ENCODE results near the gene DLL4.

The DLL4 gene

DNA sequence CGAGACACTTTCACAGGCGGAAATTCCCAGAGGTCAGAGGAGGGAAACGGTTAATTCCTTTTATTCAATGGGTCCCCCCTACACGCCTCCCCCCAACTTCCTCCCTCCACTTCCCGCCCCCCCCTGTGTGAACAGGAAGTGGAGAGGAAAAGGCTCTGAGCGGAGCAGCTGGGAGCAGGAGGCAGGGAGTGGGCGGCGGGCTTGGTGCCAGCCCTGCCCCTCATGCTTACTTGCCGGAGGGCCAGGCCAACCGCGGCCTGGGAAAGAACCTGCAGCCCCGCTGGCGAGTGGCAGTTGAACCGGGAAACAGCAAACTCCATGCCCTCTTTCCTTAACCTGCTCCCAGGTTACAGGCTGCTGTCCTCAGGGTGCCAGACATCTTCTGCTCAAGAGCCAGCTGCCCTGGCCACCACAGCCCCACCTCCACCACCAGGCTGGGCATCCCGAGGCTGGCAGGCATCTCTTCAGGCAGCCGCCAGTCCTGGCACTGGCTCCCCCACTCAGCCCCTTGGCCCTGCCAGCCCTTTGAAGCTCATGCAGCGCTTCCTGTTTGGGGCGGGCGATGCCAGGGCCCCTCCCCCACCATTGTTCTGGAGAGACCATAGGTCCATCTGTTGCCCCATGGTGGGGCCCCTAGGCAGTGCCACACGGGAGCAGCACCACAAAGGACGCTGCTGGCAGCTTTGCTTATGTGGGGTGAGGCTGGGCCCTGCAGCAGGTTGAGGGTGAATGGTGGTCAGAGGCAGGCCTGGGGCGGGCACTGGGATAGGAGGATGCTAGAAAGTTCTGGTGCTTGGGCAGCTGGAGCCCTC lies 21.9 kb upstream of the DLL4 start:
- TF ChIP-seq FOXP2 (optimal IDR thresholded peaks at IDR 0.05; ENCODE audit: borderline replicate concordance, extremely low read depth, extremely low read length, insufficient read depth) (no peak), SIN3A (IDR thresholded peaks at IDR 0.05; ENCODE audit: borderline replicate concordance, insufficient read depth, low read length) (peak; percentile 86; the same call in 1 of the 2 replicates), POLR2AphosphoS5 (IDR thresholded peaks at IDR 0.05; ENCODE audit: low read depth, low read length) (no peak), TAF1 (IDR thresholded peaks at IDR 0.05; ENCODE audit: borderline replicate concordance, insufficient read depth, low read length) (no peak)
- TF ChIP-seq, protein P1, sequence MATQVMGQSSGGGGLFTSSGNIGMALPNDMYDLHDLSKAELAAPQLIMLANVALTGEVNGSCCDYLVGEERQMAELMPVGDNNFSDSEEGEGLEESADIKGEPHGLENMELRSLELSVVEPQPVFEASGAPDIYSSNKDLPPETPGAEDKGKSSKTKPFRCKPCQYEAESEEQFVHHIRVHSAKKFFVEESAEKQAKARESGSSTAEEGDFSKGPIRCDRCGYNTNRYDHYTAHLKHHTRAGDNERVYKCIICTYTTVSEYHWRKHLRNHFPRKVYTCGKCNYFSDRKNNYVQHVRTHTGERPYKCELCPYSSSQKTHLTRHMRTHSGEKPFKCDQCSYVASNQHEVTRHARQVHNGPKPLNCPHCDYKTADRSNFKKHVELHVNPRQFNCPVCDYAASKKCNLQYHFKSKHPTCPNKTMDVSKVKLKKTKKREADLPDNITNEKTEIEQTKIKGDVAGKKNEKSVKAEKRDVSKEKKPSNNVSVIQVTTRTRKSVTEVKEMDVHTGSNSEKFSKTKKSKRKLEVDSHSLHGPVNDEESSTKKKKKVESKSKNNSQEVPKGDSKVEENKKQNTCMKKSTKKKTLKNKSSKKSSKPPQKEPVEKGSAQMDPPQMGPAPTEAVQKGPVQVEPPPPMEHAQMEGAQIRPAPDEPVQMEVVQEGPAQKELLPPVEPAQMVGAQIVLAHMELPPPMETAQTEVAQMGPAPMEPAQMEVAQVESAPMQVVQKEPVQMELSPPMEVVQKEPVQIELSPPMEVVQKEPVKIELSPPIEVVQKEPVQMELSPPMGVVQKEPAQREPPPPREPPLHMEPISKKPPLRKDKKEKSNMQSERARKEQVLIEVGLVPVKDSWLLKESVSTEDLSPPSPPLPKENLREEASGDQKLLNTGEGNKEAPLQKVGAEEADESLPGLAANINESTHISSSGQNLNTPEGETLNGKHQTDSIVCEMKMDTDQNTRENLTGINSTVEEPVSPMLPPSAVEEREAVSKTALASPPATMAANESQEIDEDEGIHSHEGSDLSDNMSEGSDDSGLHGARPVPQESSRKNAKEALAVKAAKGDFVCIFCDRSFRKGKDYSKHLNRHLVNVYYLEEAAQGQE (IDR thresholded peaks at IDR 0.05; ENCODE audit: insufficient read depth in 1 of 2, low read depth in 2 of 2, low read length in 2 of 2) = peak in 1 of 2 experiments; percentile 12; a peak in 1 of 4 replicates

DNA sequence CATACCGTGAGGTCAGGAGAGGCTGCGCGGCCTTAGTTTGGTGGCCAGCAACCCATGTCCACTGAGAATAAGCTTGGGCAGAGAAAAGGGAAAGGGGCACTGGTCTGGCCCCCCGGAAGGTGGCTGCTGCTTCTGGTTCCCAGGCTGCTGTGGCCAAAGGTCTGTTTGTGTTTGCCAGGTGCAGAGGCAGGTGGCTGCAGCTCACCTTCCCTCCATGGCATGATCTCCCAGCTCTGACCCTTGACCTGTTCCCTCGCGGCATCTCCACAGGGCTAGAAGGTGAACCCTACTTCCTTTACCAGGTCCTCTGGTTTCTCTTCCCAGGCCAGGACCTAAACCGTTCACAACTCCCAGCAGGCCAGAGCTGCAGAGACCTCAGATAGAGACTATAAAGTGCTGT lies 21.0 kb upstream of the DLL4 start:
- TF ChIP-seq TAF1 (IDR thresholded peaks at IDR 0.05; ENCODE audit: borderline replicate concordance, insufficient read depth, low read length) (no peak), POLR2AphosphoS5 (IDR thresholded peaks at IDR 0.05; ENCODE audit: low read depth, low read length) (no peak), SIN3A (IDR thresholded peaks at IDR 0.05; ENCODE audit: borderline replicate concordance, insufficient read depth, low read length) (no peak), FOXP2 (optimal IDR thresholded peaks at IDR 0.05; ENCODE audit: borderline replicate concordance, extremely low read depth, extremely low read length, insufficient read depth) (no peak)
- TF ChIP-seq, protein P1 (IDR thresholded peaks at IDR 0.05; ENCODE audit: insufficient read depth in 1 of 2, low read depth in 2 of 2, low read length in 2 of 2) = no peak

DNA sequence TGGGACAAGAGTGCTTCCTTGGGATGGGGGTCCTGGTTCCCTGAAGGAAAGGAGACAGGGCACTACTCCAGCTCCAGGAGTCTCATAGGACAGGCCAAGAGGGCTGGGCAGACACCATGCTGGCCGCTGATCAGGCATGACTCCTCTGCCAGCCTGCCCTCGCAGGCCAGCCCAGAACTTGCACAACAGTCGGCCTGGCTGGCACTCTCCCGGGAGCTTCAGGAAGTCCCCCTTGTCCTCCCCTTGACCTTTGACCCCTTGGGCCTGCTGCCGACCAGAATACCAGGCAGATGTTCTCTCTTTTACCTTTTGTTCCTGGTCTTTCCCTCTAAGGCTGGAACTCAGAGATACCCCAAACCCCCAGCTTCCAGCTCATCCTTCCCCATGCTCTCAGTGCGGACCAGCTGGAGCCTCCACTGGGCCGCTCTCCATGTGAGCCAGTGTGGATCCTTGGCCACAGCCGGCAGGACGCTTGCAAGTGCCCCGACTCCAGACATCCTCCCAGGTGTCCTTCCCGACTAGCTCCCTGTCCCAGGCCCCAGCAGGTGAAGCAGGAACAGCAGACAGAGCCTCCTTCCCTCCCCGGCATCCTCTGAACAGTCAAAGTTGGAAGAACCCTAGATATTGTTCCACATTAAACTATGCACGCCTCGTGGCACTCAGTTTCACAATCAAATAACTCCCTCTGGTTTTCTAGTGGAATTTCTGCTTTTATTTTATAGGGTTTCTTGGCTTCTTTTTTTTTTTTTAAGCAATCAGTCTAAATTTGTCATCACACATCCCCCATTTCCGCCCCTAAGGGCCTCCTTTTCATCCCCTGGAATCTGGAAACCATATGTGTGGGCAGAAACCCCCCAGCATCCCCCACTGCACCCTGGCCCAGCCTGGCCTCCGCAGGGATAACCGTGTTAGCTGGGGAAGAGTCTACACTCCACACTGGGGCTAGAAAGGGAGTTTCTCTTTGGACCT lies 19.2 kb upstream of the DLL4 start:
- TF ChIP-seq TAF1 (IDR thresholded peaks at IDR 0.05; ENCODE audit: borderline replicate concordance, insufficient read depth, low read length) (no peak), SIN3A (IDR thresholded peaks at IDR 0.05; ENCODE audit: borderline replicate concordance, insufficient read depth, low read length) (no peak), POLR2AphosphoS5 (IDR thresholded peaks at IDR 0.05; ENCODE audit: low read depth, low read length) (no peak), FOXP2 (optimal IDR thresholded peaks at IDR 0.05; ENCODE audit: borderline replicate concordance, extremely low read depth, extremely low read length, insufficient read depth) (no peak)
- TF ChIP-seq, protein P1 (IDR thresholded peaks at IDR 0.05; ENCODE audit: insufficient read depth in 1 of 2, low read depth in 2 of 2, low read length in 2 of 2) = no peak

DNA sequence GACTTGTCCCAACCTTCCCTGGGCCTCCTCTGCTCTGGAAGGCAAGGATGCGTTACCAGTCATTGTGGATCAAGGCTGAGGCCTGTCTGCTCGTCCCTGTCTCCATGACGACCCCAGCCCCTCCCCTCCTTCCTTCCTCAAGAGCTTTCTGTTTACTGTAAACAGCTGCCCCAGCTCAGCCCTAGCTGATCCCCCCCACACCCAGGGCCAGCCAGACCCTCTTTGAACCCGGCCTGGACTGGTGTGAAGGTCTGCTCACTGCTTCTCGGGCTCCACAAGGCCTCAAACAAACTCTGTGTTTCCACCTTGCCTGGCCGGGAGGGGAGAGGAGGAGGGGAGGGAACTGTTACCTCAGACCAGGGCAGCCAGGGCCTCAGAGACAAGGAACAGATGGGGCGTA lies 18.0 kb upstream of the DLL4 start:
- TF ChIP-seq SIN3A (IDR thresholded peaks at IDR 0.05; ENCODE audit: borderline replicate concordance, insufficient read depth, low read length) (no peak), TAF1 (IDR thresholded peaks at IDR 0.05; ENCODE audit: borderline replicate concordance, insufficient read depth, low read length) (no peak), FOXP2 (optimal IDR thresholded peaks at IDR 0.05; ENCODE audit: borderline replicate concordance, extremely low read depth, extremely low read length, insufficient read depth) (no peak), POLR2AphosphoS5 (IDR thresholded peaks at IDR 0.05; ENCODE audit: low read depth, low read length) (no peak)
- TF ChIP-seq, protein P1 (IDR thresholded peaks at IDR 0.05; ENCODE audit: insufficient read depth in 1 of 2, low read depth in 2 of 2, low read length in 2 of 2) = no peak
